CD4-positive, alpha-beta T cell (primary cell): ENCODE data around the gene RBMS2. TPM values are rescaled to one million over a fixed set of nuclear protein-coding genes. Genes with fewer than 3 reads are reported as not detected.

Experiments
- ATAC-seq: fragments of 200-7000 bp; cut with Tn5 transposase; one replicate; pipeline ENCODE4 v1.10.0; 2022; ENCODE audit warnings: mild to moderate bottlenecking; ENCODE audit not compliant: poor library complexity
- CTCF ChIA-PET: fragments of 350-600 bp; sonication (Branson Sonifier 250); formaldehyde crosslinking; loops from one replicate; lab custom pipeline; 2021; ENCODE audit warnings: antibody characterized with exemption, inconsistent platforms; lab: Charles Lee
- POLR2A ChIA-PET: fragments of 350-600 bp; sonication (Branson Sonifier 250); formaldehyde crosslinking; loops from one replicate; lab custom pipeline; 2021; ENCODE audit warnings: antibody characterized with exemption, inconsistent platforms; lab: Charles Lee
- DNase-seq, 14 experiments: peaks; one replicate each; pipeline ENCODE4 v3.0.0-alpha.2; 2013 to 2020; ENCODE audit warnings: mixed read lengths in 2 of 14
- H3K27ac ChIP-seq, 2 donors: one replicate each; pipeline versions ENCODE4 v1.5.1 to v1.7.0; 2013; ENCODE audit warnings: low read length in 2 of 2, low read depth in 1 of 2, mild to moderate bottlenecking in 1 of 2
- H3K27me3 ChIP-seq, 2 experiments: 1 replicate in 1 of 2; 2 replicates in 1 of 2; pipeline versions ENCODE4 v1.6.1 to v1.7.0; 2013; ENCODE audit warnings: low read length in 2 of 2, control low read depth in 1 of 2, mild to moderate bottlenecking in 1 of 2, moderate library complexity in 1 of 2; ENCODE audit not compliant: insufficient read depth in 2 of 2, control insufficient read depth in 1 of 2
- H3K36me3 ChIP-seq: one replicate; pipeline ENCODE4 v1.6.1; 2013; ENCODE audit warnings: low read length, control low read depth; ENCODE audit not compliant: insufficient read depth
- H3K4me1 ChIP-seq: one replicate; pipeline ENCODE4 v1.6.1; 2013; ENCODE audit warnings: low read length, control low read depth; ENCODE audit not compliant: insufficient read depth
- H3K4me3 ChIP-seq: one replicate; pipeline ENCODE4 v1.5.1; 2013; ENCODE audit warnings: mild to moderate bottlenecking, low read length, moderate library complexity
- H3K9me3 ChIP-seq, 2 experiments: 1 replicate in 1 of 2; 2 replicates in 1 of 2; pipeline versions ENCODE4 v1.6.1 to v1.7.0; 2013; ENCODE audit warnings: low read length in 2 of 2, mild to moderate bottlenecking in 2 of 2, control low read depth in 1 of 2, moderate library complexity in 1 of 2; ENCODE audit not compliant: control insufficient read depth in 1 of 2, insufficient read depth in 1 of 2
- H3K27ac Mint-ChIP-seq: one replicate; pipeline ENCODE4 v1.8.0; 2020; ENCODE audit warnings: mixed read lengths
- H3K27me3 Mint-ChIP-seq: one replicate; pipeline ENCODE4 v1.8.0; 2021; ENCODE audit warnings: mixed read lengths
- H3K36me3 Mint-ChIP-seq: one replicate; pipeline ENCODE4 v1.8.0; 2021; ENCODE audit warnings: low read depth, mixed read lengths
- H3K4me1 Mint-ChIP-seq: one replicate; pipeline ENCODE4 v1.8.0; 2021; ENCODE audit warnings: low read depth, mixed read lengths
- H3K4me3 Mint-ChIP-seq: one replicate; pipeline ENCODE4 v1.8.0; 2020; ENCODE audit warnings: mild to moderate bottlenecking, mixed read lengths
- H3K9me3 Mint-ChIP-seq: one replicate; pipeline ENCODE4 v1.8.0; 2020; ENCODE audit warnings: mixed read lengths
- intact Hi-C, 2 experiments: fragments of 100-400 bp; cut with DNase I in 1 of 2; cut with micrococcal nuclease in 1 of 2; formaldehyde crosslinking; loops; one replicate each; pipeline versions ENCODE4 v1.15.1 to v1.9.0; 2023 to 2025; cut with DNase I, micrococcal nuclease
- total RNA-seq, 174 experiments: library from RNA in 2 of 174; stranded (reverse) in 2 of 174; gene quantifications; one replicate each; pipeline ENCODE4 v1.2.3 and lab custom pipeline; 2021 to 2026
- TF ChIP-seq, protein P1 (sequence below): fragments of 200-600 bp; IDR thresholded peaks from one replicate; pipeline ENCODE4 v1.8.0; 2022; ENCODE audit warnings: antibody characterized with exemption, mild to moderate bottlenecking

Gene RBMS2
- total RNA-seq, 2 experiments from 2014 or later, result 5.1 to 10.8 TPM

DNA sequence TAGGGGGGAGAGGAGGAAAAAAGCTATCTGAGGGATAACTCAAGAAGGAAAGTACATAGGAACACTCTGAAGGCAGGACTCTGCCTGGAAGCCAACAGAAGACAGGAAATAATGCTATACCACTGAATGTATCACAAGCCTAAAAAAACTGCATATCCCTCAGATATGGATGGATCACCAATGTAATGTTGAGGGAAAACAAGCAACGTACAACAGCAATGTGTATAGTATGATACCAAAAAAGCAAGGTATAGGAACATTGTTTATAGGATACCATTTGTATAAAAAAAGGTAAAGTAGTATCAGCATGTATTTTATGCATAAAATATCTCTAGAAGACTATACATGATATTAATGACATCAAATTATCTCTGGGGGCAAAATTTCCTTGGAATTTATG is 37.1 kb upstream of the RBMS2 start:
- DNase-seq (no peak), ATAC-seq (no peak)
- no peak overlapping the region for H3K27ac Mint-ChIP-seq
- H3K27me3 Mint-ChIP-seq, result peaks cover 5% of the 10 kb centered on the region
- intact Hi-C loops, result no loop called here
- H3K36me3 Mint-ChIP-seq, result no peaks in the 10 kb centered on the region
- Histone ChIP-seq H3K4me1 (peaks cover 21% of the 10 kb centered on the region), H3K9me3 (peaks cover 0 to 6% of the 10 kb centered on the region in 2 experiments), H3K36me3 (no peaks in the 10 kb centered on the region), H3K4me3 (no peak overlapping the region), H3K27ac (no peak overlapping the region), H3K27me3 (no peaks in the 10 kb centered on the region)
- H3K4me1 Mint-ChIP-seq, result peaks cover 19% of the 10 kb centered on the region
- CTCF ChIA-PET, result no interaction called here
- POLR2A ChIA-PET, result no interaction called here
- TF ChIP-seq, protein P1, sequence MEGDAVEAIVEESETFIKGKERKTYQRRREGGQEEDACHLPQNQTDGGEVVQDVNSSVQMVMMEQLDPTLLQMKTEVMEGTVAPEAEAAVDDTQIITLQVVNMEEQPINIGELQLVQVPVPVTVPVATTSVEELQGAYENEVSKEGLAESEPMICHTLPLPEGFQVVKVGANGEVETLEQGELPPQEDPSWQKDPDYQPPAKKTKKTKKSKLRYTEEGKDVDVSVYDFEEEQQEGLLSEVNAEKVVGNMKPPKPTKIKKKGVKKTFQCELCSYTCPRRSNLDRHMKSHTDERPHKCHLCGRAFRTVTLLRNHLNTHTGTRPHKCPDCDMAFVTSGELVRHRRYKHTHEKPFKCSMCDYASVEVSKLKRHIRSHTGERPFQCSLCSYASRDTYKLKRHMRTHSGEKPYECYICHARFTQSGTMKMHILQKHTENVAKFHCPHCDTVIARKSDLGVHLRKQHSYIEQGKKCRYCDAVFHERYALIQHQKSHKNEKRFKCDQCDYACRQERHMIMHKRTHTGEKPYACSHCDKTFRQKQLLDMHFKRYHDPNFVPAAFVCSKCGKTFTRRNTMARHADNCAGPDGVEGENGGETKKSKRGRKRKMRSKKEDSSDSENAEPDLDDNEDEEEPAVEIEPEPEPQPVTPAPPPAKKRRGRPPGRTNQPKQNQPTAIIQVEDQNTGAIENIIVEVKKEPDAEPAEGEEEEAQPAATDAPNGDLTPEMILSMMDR, result no peak
- no peak overlapping the region for H3K4me3 Mint-ChIP-seq
- H3K9me3 Mint-ChIP-seq, result no peaks in the 10 kb centered on the region

DNA sequence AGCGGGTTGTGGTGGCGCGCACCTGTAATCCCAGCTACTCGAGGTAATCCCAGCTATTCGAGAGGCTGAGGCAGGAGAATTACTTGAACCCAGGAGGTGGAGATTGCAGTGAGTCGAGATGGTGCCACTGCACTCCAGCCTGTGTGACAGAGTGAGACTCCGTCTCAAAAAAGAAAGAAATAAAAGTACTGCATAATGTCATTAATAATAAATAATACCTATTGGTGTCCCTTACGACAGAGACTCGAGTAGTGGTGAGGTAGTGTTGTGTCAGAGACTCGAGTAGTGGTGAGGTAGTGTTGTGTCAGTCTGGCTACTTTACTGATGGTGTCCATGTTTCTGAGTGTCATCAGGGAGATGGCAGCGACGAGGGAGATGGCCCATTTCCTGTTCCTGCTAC is 34.9 kb upstream of the RBMS2 start:
- TF ChIP-seq, protein P1, result no peak
- CTCF ChIA-PET, result no interaction called here
- Histone ChIP-seq H3K27me3 (peaks cover 0 to 4% of the 10 kb centered on the region in 2 experiments), H3K4me3 (no peak overlapping the region), H3K4me1 (peaks cover 21% of the 10 kb centered on the region), H3K9me3 (peaks cover 0 to 6% of the 10 kb centered on the region in 2 experiments), H3K27ac (no peak overlapping the region), H3K36me3 (no peaks in the 10 kb centered on the region)
- H3K4me3 Mint-ChIP-seq, result peak overlapping the region; percentile 90
- no peak for DNase-seq
- H3K36me3 Mint-ChIP-seq, result no peaks in the 10 kb centered on the region
- intact Hi-C loops, result no loop called here
- POLR2A ChIA-PET, result no interaction called here
- H3K4me1 Mint-ChIP-seq, result peaks cover 19% of the 10 kb centered on the region
- ATAC-seq, result no peak
- H3K27ac Mint-ChIP-seq, result no peak overlapping the region
- no peaks in the 10 kb centered on the region for H3K9me3 Mint-ChIP-seq
- peaks cover 17% of the 10 kb centered on the region for H3K27me3 Mint-ChIP-seq

DNA sequence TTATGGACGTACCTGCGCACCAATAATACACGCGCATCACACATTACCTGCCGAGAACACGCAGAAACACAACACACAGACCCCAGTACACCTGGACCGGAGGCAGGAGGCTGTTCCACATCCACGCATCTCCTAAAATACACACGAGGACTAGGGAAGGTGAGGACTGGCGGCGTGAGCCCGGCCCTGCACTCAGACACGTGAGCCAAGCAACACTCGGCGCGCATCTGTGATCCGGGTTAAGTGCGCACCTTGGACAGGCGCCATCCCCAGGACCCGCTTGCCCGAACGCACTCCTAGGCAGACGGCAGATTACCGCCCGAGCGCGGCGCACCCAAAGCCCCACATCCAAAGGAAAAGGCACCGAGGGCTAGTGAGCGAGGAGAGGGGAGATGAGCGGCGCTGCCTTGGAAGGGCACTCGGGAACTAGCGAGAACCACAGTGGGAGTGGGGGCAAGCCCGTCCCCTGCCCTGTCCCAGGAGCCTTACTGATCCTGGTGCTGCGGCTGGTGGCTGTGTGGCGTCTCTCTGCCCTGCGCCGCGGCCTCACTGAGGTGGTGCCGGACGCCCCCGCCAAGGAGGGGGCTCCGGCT is 34.1 kb upstream of the RBMS2 start:
- Histone ChIP-seq H3K4me3 (peak overlapping the region; percentile 70), H3K9me3 (peaks cover 0 to 6% of the 10 kb centered on the region in 2 experiments), H3K36me3 (no peaks in the 10 kb centered on the region), H3K27ac (no peak overlapping the region), H3K4me1 (peaks cover 21% of the 10 kb centered on the region), H3K27me3 (peaks cover 0 to 4% of the 10 kb centered on the region in 2 experiments)
- peak; percentile 10 for ATAC-seq
- intact Hi-C loops, result no loop called here
- Mint-ChIP-seq H3K27ac (peak overlapping the region; percentile 4), H3K9me3 (no peaks in the 10 kb centered on the region), H3K27me3 (peaks cover 22% of the 10 kb centered on the region), H3K36me3 (no peaks in the 10 kb centered on the region), H3K4me3 (peak overlapping the region; percentile 90), H3K4me1 (peaks cover 19% of the 10 kb centered on the region)
- TF ChIP-seq, protein P1, result no peak
- CTCF ChIA-PET, result no interaction called here
- POLR2A ChIA-PET, result interaction anchor here (0.7 to 1.6 kb wide), 14 partner anchors 8 to 370 kb away, joined by 3 to 8 read pairs (median 4); partner anchors contain the start of genes ANKRD52, RBMS2, RNF41 and SMARCC2
- DNase-seq, result peak in 9 of 14 experiments; percentile 11 to 61 (median 21)
